Vagina (tissue), 2 donors: ENCODE results near the gene IPO4. TPM values are rescaled to one million over a fixed set of nuclear protein-coding genes. Genes with fewer than 3 reads are reported as not detected.

Experiments used
- DNase-seq, 2 donors: peaks; one replicate each; pipeline ENCODE4 v3.0.0-alpha.2; 2017; ENCODE audit errors: extremely low spot score in 2 of 2
- H3K27ac ChIP-seq: fragments of 200-600 bp; sonication (generic); one replicate; pipeline ENCODE4 v1.5.1; 2019
- H3K27me3 ChIP-seq: fragments of 200-600 bp; sonication (generic); one replicate; pipeline ENCODE4 v1.5.1; 2019
- H3K36me3 ChIP-seq, 2 donors: fragments of 200-600 bp; sonication (generic); one replicate each; pipeline ENCODE4 v1.5.1; 2017 to 2019
- H3K4me1 ChIP-seq: fragments of 200-600 bp; sonication (generic); one replicate; pipeline ENCODE4 v1.5.1; 2019
- H3K4me3 ChIP-seq, 2 donors: fragments of 200-600 bp; sonication (generic); 1 replicate in 1 of 2; 2 replicates in 1 of 2; pipeline ENCODE4 v1.5.1; 2016 to 2019
- H3K9me3 ChIP-seq: fragments of 200-600 bp; sonication (generic); one replicate; pipeline ENCODE4 v1.5.1; 2019
- POLR2A ChIP-seq, 2 donors: fragments of 450-650 bp; IDR thresholded peaks; one replicate each; pipeline ENCODE4 v1.6.1; 2017; ENCODE audit warnings: antibody characterized with exemption in 2 of 2, mild to moderate bottlenecking in 2 of 2, moderate library complexity in 2 of 2
- POLR2AphosphoS5 ChIP-seq, 2 donors: sonication (generic); formaldehyde crosslinking; IDR thresholded peaks; one replicate each; pipeline ENCODE4 v1.9.0; 2017; ENCODE audit warnings: antibody characterized with exemption in 2 of 2, mild to moderate bottlenecking in 2 of 2, low read depth in 1 of 2; ENCODE audit not compliant: insufficient read depth in 1 of 2
- intact Hi-C: fragments of 100-400 bp; cut with DNase I; formaldehyde crosslinking; loops from one replicate; pipeline ENCODE4 v1.15.1; 2023
- total RNA-seq: library from RNA; depleted of rRNA; stranded (reverse); fragments of >200 nt; gene quantifications from one replicate; pipeline ENCODE4 v1.2.3, GENCODE V29; 2016
- TF ChIP-seq, protein P1 (sequence below), 3 experiments: fragments of 450-650 bp in 2 of 3; fragments of 200-600 bp in 1 of 3; sonication (generic) in 1 of 3; IDR thresholded peaks; one replicate each; pipeline ENCODE4 v1.5.1; 2017 to 2019; ENCODE audit warnings: antibody characterized with exemption in 3 of 3, mild to moderate bottlenecking in 2 of 3, moderate library complexity in 2 of 3

Gene IPO4
- total RNA-seq, 1 donor from 2014 or later: 28.5 TPM

- Histone ChIP-seq H3K27me3 (no peaks in the 10 kb centered on the region), H3K27ac (peak overlapping the region; percentile 87), H3K4me1 (peaks cover 47% of the 10 kb centered on the region), H3K9me3 (no peaks in the 10 kb centered on the region), H3K36me3 (peaks cover 0 to 15% of the 10 kb centered on the region in 2 donors), H3K4me3 (no peak overlapping the region)
- TF ChIP-seq, protein P1, sequence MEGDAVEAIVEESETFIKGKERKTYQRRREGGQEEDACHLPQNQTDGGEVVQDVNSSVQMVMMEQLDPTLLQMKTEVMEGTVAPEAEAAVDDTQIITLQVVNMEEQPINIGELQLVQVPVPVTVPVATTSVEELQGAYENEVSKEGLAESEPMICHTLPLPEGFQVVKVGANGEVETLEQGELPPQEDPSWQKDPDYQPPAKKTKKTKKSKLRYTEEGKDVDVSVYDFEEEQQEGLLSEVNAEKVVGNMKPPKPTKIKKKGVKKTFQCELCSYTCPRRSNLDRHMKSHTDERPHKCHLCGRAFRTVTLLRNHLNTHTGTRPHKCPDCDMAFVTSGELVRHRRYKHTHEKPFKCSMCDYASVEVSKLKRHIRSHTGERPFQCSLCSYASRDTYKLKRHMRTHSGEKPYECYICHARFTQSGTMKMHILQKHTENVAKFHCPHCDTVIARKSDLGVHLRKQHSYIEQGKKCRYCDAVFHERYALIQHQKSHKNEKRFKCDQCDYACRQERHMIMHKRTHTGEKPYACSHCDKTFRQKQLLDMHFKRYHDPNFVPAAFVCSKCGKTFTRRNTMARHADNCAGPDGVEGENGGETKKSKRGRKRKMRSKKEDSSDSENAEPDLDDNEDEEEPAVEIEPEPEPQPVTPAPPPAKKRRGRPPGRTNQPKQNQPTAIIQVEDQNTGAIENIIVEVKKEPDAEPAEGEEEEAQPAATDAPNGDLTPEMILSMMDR (IDR thresholded peaks at IDR 0.05): no peak
- TF ChIP-seq POLR2A (IDR thresholded peaks at IDR 0.05) (no peak), POLR2AphosphoS5 (IDR thresholded peaks at IDR 0.05; ENCODE audit: insufficient read depth in 1 of 2, low read depth in 1 of 2) (no peak)
- intact Hi-C loops: no loop called here
- no peak for DNase-seq
These were observed 43.4 kb downstream of the IPO4 start for GRCh38 chr14:24145219-24145618.

- Histone ChIP-seq H3K36me3 (peaks cover 0 to 8% of the 10 kb centered on the region in 2 donors), H3K27ac (peak overlapping the region; percentile 87), H3K4me3 (no peak overlapping the region), H3K9me3 (no peaks in the 10 kb centered on the region), H3K27me3 (no peaks in the 10 kb centered on the region), H3K4me1 (peaks cover 55% of the 10 kb centered on the region)
- TF ChIP-seq POLR2AphosphoS5 (IDR thresholded peaks at IDR 0.05; ENCODE audit: insufficient read depth in 1 of 2, low read depth in 1 of 2) (no peak), POLR2A (IDR thresholded peaks at IDR 0.05) (no peak)
- TF ChIP-seq, protein P1 (IDR thresholded peaks at IDR 0.05): no peak
- no peak for DNase-seq
- intact Hi-C loops: no loop called here
These were observed 44.2 kb downstream of the IPO4 start for GRCh38 chr14:24144451-24144850.

DNA sequence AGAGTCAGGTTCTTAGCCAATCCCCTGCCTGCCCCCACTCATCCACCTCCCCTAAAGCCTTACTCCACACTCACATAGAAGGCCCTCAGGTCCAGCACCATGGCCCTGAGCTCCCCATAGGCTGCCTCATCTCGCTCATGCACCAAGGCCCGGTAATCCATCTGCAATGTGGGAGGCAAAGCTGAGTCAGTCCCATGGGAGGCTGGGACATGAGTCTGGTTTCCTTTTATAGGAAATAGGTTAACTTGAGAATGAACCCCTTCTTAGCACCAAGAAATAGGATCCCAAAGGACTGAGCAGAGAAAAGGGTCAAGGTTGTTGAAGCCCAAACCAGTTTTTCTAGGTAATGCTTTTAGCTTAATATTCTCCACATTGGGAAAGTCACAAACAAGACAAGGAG, 45.1 kb downstream of the IPO4 start:
- no peak for DNase-seq
- Histone ChIP-seq H3K9me3 (no peaks in the 10 kb centered on the region), H3K4me3 (no peak overlapping the region), H3K4me1 (peaks cover 55% of the 10 kb centered on the region), H3K27ac (no peak overlapping the region), H3K27me3 (no peaks in the 10 kb centered on the region), H3K36me3 (peaks cover 0 to 10% of the 10 kb centered on the region in 2 donors)
- TF ChIP-seq, protein P1 (IDR thresholded peaks at IDR 0.05): no peak
- no peak for TF ChIP-seq POLR2A (IDR thresholded peaks at IDR 0.05)
- no peak for TF ChIP-seq POLR2AphosphoS5 (IDR thresholded peaks at IDR 0.05; ENCODE audit: insufficient read depth in 1 of 2, low read depth in 1 of 2)
- intact Hi-C loops: no loop called here

GRCh38 chr14:24141097-24141880, 47.3 kb downstream of the IPO4 start, which contains the start of gene EMC9:
TSS of gene EMC9 (minus strand) at chr14:24141591. CDS start at chr14:24141304, 287 bp downstream.
- H3K4me1 ChIP-seq: peaks cover 63% of the 10 kb centered on the region
- peak within 1 kb of the TSS; percentile 84 for H3K27ac ChIP-seq
- intact Hi-C loops: loop anchor here (2.0 kb wide), 1 partner anchor 26 kb away; the partner anchor contains the start of genes DCAF11 and NRL
- peak; percentile 94 to 96 for TF ChIP-seq POLR2AphosphoS5 (IDR thresholded peaks at IDR 0.05; ENCODE audit: insufficient read depth in 1 of 2, low read depth in 1 of 2)
- TF ChIP-seq, protein P1 (IDR thresholded peaks at IDR 0.05): peak in 1 of 3 experiments; percentile 52
- TF ChIP-seq POLR2A (IDR thresholded peaks at IDR 0.05): peak in 1 of 2 donors; percentile 73
- H3K9me3 ChIP-seq: no peaks in the 10 kb centered on the region
- DNase-seq: peak; percentile 99 to 100
- no peaks in the 10 kb centered on the region for H3K27me3 ChIP-seq
- H3K4me3 ChIP-seq: peak within 1 kb of the TSS; percentile 68 to 94
- H3K36me3 ChIP-seq: peaks cover 0 to 22% of the 10 kb centered on the region in 2 donors
